ENCODE measurements around the gene SQSTM1.

SQSTM1 gene

GRCh38 chr5:179827680-179828079 lies 7.0 kb downstream of the SQSTM1 start:
- DNase-seq (ENCODE audit: low read depth): no peak
- no peak overlapping the region for H3K4me3 ChIP-seq (ENCODE audit: low read depth, low read length)
- TF ChIP-seq CTCF (IDR thresholded peaks at IDR 0.05; ENCODE audit: control insufficient read depth, extremely low read depth, insufficient read depth): no peak

GRCh38 chr5:179828756-179829421 lies 8.2 kb downstream of the SQSTM1 start:
- no peak overlapping the region for H3K4me3 ChIP-seq (ENCODE audit: low read depth, low read length)
- TF ChIP-seq CTCF (IDR thresholded peaks at IDR 0.05; ENCODE audit: control insufficient read depth, extremely low read depth, insufficient read depth): no peak
- no peak for DNase-seq (ENCODE audit: low read depth)

- no peak for TF ChIP-seq CTCF (IDR thresholded peaks at IDR 0.05; ENCODE audit: control insufficient read depth, extremely low read depth, insufficient read depth)
- no peak overlapping the region for H3K4me3 ChIP-seq (ENCODE audit: low read depth, low read length)
- DNase-seq (ENCODE audit: low read depth): no peak
Observed at GRCh38 chr5:179829732-179830435, 9.2 kb downstream of the SQSTM1 start.

DNA sequence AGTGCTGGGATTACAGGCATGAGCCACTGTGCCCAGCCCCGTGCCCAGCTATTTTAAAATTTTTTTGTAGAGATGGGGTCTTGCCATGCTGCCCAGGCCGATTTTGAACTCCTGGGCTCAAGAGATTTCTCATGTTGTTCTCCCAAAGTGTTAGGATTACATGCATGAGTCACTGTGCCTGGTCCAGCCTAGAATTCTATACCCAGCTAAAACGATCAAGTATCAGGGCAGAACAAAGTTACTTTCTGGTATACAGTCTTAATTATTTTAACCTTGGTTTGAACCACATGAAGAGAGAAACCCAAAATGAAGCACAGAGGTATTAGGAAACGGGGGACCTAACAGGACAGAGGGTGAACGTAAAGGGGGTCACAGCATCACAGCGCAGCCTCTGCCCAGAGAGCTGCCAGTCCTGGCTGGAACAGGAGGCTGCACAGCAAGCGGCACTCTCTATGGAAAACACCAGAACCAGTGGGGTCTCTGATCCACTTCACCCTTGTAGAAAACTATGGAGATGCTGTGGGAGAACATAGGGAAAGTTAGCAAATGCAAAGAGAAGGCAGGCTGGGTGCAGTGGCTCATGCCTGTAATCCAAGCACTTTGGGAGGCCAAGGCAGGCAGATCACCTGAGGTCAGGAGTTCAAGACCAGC lies 10.2 kb downstream of the SQSTM1 start:
- H3K4me3 ChIP-seq (ENCODE audit: low read depth, low read length): no peak overlapping the region
- no peak for DNase-seq (ENCODE audit: low read depth)
- TF ChIP-seq CTCF (IDR thresholded peaks at IDR 0.05; ENCODE audit: control insufficient read depth, extremely low read depth, insufficient read depth): no peak

GRCh38 chr5:179832039-179832745 lies 11.5 kb downstream of the SQSTM1 start:
- TF ChIP-seq CTCF (IDR thresholded peaks at IDR 0.05; ENCODE audit: control insufficient read depth, extremely low read depth, insufficient read depth): no peak
- no peak for DNase-seq (ENCODE audit: low read depth)
- H3K4me3 ChIP-seq (ENCODE audit: low read depth, low read length): no peak overlapping the region

DNA sequence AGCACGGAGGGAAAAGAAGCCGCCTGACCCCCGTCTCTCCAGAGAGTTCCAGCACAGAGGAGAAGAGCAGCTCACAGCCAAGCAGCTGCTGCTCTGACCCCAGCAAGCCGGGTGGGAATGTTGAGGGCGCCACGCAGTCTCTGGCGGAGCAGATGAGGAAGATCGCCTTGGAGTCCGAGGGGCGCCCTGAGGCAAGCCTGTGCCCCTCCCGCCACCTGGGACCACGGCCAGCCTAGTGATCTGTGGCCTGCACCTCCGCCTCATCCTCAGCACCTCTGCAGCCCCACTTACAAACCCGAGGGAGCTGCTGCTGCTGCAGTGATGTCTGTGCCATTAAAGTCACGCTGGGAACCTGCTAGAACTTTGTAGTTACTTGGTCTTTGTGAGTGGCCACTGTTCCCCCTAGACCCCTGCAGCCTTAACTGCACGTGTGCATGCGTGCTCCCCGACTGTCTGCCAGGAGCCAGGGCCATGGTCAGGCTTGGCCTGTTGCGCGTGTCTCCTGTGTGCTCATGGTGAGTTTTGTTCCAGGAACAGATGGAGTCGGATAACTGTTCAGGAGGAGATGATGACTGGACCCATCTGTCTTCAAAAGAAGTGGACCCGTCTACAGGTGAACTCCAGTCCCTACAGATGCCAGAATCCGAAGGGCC lies 12.5 kb downstream of the SQSTM1 start:
- H3K4me3 ChIP-seq (ENCODE audit: low read depth, low read length): no peak overlapping the region
- DNase-seq (ENCODE audit: low read depth): no peak
- TF ChIP-seq CTCF (IDR thresholded peaks at IDR 0.05; ENCODE audit: control insufficient read depth, extremely low read depth, insufficient read depth): no peak
